ENCODE data around the gene UTF1. TPM values are rescaled to one million over a fixed set of nuclear protein-coding genes. Genes with fewer than 3 reads are reported as not detected.
A peak's percentile ranks its signal among the peaks of the same experiment; 100 is the strongest.

Gene UTF1, protein sequence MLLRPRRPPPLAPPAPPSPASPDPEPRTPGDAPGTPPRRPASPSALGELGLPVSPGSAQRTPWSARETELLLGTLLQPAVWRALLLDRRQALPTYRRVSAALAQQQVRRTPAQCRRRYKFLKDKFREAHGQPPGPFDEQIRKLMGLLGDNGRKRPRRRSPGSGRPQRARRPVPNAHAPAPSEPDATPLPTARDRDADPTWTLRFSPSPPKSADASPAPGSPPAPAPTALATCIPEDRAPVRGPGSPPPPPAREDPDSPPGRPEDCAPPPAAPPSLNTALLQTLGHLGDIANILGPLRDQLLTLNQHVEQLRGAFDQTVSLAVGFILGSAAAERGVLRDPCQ
- total RNA-seq (ENCODE audit: insufficient read depth, low replicate concordance), result not detected

DNA sequence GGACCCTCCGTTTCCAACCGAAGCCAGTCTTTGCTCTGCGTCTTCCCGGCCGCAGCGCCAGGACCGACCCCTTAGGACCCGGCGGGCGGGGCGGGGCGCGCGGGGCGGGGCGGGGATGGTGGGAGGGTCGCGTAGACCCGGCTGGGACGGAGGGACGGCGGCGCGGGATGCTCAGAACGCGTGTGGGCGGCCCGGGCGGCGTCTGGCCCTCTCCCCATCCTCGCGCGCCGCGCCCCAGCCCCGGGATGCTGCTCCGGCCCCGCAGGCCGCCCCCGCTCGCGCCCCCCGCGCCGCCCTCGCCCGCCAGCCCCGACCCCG is at the start of gene UTF1:
TSS of gene UTF1 (plus strand) at position 174 of the 318 bp plus-strand sequence. CDS start at position 246, 72 bp downstream.
- DNase-seq (ENCODE audit: low spot score), result no peak

DNA sequence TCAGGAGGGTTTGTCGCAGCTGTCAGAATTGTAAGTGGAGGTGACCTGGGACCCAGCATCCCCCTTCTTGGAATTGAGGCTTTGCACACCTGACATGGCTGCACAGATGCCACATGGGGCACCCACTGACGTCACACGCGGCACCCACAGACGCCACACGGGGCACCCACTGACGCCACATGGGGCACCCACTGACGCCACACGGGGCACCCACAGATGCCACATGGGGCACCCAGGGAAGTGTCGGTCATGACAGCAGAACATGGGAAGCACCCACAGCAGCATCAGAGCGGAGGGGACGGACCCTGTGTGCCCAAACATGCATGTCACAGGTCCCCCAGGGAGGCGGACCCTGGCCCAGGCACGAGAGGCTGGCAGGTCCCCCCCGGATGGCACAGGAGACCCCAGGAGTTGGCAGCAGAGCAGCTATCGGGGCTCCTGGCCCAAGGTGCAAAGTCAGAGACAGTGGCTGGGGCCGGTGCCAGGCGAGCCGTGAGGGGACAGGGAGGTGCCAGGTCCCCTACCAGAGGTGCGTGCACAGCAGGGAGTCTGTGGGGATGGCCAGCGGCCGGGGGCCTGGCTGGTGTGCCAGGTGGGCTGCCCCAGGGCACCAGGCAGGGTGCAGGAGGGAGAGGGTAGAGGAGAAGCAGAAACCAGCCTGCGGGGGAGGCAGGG is 48.9 kb upstream of the UTF1 start:
- no peak for DNase-seq (ENCODE audit: low spot score)

DNA sequence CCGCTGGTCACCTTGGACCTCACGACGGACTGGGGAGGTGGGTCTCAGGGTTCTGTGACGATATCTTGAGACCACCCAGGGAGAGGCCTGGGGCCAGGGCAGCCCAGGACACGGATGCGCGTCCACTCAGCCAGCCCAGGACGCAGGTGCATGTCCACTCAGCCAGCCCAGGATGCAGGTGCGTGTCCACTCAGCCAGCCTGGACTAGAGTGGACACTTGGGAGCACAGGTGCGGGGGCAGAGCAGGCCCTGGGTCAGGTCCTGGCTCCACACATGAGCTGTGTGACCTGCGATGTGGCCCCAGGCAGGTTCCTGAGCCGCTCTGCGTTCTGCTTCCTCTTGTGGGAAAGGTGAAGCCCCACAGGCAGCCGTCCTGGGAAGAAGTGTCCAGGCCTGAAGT is 47.8 kb upstream of the UTF1 start:
- DNase-seq (ENCODE audit: low spot score), result no peak

DNA sequence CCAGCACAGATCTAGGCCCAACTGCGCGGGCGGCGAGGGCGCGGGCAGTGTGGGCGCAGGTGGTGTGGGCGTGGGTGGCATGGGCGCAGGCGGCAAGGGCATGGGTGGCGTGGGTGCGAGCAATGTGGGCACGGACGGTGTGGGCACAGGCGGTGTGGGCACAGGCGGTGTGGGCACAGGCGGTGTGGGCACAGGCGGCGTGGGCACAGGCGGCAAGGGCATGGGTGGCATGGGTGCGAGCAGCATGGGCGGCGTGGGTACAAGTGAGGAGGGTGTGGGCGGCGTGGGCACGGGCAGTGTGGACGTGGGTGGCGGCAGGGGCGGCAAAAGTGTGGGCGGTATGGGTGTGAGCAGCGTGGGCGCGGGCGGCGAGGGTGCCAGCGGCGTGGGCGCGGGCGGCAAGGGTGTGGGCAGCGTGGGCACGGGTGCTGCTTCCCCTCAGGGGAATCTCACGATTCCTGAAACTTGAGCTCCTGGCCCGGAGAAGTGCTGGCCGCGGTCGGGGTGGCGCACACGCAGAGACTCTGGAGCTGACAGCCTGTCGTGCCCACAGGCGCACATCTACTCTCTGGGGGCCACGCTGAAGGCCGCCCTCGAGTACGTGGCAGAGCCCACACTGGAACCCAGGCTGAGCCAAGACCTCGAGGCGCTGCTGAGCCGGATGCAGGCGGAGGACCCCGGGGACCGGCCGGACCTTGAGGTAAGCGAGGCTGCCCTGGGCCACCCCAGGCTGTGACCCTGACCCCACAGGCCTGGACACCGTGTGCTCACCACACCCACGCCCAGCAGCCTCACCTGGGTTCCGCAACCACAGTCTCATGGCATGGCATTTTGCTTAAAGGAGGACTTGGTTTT is 47.0 kb upstream of the UTF1 start:
- no peak for DNase-seq (ENCODE audit: low spot score)

DNA sequence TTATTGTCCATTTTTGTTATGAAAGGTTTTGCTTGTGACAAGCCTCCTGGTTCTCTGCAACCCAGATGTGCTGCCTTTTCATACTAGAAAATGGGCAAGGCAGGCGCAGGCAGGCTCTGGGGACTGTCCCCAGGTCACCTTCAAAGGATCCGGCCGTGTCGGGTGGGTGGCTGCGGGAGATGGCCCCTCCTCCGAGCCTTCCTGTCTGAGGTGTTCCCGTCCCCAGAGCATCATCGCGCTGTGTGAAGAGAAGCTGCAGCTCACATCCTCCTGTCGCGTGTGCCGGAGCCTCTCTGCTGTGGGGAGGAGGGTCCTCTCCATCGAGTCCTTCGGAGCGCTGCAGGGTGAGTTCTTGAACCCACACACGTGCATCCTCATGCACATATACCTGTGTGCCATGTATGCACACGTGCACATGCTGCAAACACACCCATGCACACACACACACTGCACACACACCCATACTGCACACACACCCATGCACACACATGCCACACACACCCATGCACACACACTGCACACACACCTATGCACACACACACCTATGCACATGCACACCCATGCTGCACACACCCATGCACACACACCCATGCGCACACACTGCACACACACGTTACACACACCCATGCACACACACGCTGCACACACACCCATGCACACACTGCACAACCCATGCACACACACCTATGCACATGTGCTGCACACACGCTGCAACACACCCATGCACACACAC is 46.2 kb upstream of the UTF1 start:
- DNase-seq (ENCODE audit: low spot score), result no peak

DNA sequence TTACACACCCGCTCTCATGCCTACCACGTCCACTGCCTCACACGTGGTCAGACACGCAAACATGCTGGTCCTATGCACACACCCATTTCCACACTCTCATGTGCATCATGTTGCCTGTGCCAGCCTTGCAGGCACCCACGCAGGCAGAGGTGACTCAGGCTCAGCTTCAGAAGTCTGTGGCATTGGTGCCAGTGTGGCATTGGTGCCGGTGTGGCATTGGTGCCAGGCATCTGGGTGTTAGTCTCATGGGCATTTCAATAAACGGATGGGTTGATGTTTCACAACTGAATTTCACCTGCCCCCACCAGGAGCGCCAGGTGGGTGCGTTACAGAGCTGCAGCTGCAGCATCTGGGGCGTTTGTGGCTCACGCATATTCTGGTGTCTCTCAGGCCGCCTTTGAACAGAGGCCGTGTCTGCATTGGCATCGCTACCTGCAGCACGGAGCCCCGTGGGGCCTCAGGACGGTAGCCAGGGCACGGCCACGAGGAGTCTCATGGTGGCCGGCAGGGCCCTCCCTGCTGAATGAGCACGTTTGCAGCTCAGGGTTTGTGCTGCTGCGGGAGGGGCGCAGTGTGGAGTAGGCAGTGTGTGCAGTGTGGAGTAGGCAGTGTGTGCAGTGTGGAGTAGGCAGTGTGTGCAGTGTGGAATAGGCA is 45.3 kb upstream of the UTF1 start:
- DNase-seq (ENCODE audit: low spot score), result no peak

DNA sequence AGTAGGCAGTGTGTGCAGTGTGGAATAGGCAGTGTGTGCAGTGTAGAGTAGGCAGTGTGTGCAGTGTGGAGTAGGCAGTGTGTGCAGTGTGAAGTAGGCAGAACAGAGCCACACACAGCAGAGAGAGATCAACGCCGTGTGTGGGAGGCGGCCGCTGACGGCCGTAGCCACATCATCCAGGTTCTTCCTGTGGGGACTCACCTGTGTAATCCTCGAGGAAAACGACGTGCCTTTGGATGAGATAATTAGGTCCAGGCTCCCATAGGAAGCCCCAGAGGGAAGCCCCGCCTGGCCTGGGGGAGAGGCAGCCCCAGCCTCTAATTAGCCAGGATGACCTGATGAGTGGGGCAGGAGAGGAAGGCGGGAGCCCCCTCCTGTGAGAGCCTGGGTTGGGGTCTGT is 44.6 kb upstream of the UTF1 start:
- DNase-seq (ENCODE audit: low spot score), result no peak

DNA sequence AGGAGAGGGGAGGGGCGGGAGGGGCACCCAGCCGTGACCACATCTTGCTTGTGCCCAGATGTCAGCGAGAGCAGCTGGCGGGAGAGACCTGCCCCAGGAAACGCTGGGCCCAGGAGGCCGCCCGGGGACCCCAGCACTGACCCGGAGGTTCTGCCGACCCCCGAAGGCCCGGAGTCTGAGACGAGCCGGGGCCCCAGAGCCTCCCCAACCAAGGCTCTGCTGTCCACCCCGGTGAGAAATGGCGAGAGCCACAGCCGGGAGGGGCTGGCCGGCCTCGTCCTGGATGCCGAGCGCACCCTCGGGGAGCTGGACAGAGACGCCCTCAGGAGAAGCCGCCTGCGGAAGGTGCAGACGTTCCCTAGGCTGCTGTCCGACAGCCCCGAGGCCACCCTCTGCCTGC is 44.1 kb upstream of the UTF1 start:
- no peak for DNase-seq (ENCODE audit: low spot score)

DNA sequence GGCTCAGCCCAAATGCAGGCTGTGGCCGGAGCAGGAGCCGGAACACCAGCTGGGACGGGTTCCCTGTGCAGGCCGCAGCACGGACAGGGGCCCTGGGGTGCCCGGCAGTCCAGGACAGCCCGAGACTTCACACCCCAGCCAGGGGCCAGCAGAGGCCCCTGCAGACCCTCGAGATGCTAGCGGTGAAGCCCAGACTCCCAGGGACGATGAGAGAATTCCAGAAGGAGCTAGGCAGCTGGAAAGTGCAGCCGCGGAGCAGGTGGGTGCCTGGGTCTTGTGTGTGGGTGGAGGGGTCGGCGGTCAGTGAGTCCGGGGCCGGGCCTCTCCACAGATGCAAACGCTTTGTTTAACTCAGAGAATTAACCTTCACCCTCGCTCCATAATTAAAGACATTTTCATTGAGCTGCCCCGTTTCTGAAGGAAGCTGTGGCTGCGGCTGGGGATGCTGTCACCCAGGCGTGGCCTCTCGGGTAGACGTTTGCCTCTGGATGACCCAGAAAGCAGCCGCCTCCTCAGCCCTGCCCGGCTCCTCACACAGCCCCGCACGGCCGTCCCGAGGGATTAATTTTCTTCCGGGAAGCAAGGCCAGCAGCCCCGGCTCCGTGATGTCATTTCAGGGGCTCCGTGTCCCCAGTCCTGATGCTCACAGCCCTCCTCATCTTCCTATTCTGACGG is 43.5 kb upstream of the UTF1 start:
- peak; percentile 38 for DNase-seq (ENCODE audit: low spot score)

DNA sequence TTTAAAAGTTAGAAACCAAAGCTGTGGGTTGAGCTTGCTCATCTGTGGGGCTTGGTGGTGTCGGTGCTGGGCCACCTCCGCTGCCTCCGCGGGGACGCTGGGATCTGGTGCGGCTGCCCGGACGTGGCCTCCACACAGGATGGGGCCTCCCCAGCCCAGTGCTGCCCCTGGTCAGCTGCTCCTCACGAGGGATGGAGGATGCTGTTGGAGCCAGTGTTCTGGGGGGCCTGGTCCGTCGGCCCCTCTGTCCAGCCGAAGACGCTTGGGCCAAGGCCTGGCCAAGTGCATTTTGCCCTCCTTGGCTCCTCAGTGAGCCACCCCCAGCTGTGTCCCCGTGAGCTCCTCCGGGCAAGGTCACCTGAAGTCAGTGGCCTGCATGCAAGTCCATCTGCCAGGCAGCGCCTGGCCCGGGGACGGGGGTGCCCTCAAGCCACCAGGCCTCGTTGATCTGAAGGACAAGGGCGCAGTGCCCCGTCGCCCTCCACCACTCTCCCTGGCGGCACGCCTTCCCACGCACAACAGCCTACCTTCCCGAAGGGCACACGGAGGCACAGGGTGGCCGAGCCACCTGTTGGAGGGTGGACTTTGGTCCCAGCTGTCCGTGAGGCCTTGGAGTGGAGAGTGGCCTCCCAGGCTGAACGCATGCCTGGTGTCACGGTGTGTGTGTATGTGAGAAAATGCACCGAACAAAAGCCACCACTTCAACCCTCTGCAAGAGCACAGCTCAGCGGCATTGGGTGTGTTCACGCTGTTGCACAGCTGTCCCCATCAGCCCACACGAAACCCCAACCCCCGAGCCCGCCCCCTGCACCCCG is 42.7 kb upstream of the UTF1 start:
- no peak for DNase-seq (ENCODE audit: low spot score)

DNA sequence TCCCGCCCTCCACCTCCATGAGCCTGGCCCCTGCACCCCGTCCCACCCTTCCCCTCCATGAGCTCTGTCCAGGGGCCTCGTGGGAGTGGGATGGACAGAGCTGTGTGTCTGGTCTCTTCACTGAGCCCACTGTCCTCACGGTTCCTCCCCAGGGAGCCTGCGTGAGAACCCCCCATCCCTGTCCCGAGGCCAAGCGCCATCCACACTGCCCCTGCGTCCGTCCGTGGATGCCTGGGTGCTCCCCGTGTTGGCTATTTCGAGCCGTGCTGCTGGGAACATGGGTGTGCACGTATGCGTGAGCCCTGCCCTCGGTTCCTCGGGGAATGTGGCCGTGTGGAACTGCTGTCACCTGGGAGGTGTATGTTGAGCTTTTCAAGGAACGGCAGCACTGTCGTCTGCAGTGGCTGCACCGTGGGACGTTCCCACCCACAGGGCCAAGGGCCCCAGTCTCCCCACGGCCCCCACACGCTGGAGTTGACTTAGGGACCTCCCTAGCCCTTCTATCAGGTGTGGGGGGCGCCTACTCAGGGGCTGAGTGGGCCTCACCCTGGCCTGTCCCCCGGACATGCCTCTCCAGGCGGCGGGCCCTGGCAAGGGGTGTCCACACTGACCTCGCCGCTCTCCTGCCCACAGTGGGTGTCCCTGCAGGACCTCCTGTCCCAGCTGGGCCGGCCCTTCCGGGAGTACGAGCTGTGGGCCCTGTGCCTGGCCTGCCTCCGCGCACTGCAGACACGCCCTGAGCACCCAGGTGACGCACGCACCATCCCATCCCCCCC is 41.9 kb upstream of the UTF1 start:
- no peak for DNase-seq (ENCODE audit: low spot score)

DNA sequence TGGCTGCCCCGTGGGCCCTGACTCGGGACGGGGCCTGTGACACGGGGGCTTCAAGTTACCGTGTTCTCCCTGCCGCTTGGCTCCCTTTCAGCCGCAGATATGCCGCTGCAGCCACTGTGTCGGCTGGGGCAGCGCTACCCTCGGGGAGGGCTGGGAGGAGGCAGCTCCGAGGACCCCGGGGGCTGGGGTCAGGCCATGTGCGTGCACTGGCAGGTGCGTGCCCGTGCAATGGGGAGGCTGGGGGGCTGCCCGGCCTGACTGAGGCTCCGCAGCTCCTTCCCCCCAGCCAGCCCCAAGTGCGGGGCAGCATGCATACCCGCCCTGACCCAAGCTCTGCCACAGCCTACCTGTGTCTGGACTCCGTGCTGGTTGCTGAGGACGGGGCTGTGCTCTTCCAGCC is 40.8 kb upstream of the UTF1 start:
- no peak for DNase-seq (ENCODE audit: low spot score)

DNA sequence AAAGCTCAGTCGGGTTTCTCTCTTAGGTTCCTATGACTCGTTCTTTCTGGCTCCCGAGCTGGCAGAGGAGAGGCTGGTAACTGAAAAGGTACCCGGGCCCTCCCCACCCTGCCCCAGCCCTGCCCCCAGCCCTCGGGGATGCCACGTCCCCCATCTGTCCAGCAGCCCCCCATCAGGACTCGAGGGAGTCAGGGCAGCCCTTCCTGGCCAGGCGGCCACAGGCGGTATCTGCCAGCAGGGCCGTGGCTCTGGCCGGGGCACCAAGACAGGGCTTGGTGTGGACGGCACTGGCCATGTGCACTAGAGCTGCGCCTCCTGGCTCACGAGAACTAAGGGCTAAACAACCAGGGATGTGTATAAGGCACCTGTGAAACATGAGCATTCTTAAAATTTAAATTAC is 40.3 kb upstream of the UTF1 start:
- no peak for DNase-seq (ENCODE audit: low spot score)

DNA sequence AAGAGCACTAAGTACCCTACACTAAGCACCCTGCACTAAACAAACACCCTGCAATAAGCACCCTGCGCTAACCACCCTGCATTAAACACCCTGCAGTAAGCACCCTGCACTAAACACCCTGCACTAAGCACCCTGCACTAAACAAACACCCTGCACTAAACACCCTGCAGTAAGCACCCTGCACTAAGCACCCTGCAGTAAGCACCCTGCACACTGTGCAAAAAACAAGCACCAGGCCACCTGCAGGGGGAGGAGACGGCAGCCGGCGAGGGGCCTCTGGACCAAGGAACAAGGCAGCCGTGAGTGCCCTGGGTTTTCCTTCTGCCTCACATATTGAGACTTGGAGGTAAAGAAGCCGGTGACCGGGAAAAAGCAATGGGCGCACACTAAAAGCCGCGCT is 39.8 kb upstream of the UTF1 start:
- no peak for DNase-seq (ENCODE audit: low spot score)

DNA sequence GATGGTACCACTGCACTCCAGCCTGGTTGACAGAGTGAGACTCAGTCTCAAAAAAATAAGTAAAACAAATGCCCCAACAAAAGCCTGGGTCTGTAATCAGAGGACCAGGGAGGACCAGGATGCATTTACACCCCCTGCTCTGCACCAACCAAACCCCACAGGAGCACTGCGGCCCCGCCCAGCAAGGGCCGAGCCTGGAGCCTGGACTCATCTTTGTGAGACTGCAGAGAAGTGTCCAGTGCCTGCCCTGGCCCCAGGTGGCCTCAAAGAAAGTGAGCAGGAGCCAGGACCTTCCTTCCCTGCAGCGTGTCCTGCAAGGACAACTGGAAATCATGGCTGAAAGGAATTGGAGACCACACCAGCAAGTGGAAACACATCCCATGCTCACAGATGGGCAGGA is 38.4 kb upstream of the UTF1 start:
- no peak for DNase-seq (ENCODE audit: low spot score)

DNA sequence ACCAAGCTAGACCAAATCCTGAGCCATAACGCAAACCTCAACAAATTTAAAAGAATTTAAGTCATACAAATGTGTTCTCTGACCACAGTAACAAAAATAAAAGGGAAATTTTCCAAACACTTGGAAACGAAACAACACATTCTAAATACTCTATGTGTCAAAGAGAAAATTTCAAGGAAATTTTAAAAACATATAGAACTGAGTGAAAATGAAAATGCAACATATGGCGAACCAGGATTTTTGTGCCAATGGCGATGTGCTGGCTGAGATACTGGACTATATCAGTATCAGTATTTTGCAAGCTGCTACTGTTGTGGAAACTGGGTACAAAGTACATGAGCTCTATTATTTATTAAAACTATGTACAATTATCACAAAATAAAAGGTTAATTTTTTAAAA is 35.9 kb upstream of the UTF1 start:
- DNase-seq (ENCODE audit: low spot score), result no peak

DNA sequence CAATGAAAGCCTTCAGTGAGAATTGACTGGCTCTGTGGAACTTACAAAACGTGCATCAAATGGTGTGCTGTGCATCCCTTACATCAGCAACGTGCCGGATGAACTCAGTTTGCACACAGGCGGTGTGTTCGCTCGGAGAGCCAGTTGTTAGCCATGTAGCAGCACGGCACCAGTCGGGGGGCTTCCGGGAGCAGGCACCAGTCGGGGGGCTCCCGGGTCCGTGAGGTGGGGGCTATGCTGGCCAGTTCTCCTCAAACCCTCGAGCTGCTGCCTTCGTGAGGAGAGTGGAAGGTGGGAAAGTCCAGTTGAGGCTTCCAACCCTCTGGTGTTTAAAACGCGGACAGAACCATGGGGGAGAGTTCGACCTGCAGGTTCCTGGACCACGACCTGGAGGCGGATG is 34.9 kb upstream of the UTF1 start:
- DNase-seq (ENCODE audit: low spot score), result no peak

DNA sequence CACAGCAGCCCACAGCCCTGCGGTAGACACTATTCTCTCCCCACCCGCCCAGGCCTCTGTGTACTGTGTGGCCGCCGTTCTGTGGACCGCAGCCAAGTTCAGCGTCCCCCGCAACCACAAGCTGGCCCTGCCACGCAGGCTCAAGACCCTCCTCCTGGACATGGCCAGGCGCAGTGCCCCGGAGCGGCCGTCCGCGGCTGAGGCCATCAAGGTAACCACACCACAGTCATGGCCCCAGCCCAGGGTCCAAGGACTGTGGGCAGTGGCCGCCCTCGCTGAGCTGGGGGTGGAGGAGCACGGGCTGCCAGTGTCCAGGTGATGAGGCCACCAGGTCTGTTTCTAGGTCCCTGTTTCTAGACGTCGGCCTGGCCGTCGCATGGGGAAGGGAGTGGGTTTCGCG is 34.4 kb upstream of the UTF1 start:
- no peak for DNase-seq (ENCODE audit: low spot score)

Measured in umbilical cord (tissue), 2 donors.